ENCODE results near the gene ZNF444.

The ZNF444 gene

GRCh38 chr19:56155124-56155687 lies 14.1 kb downstream of the ZNF444 start:
- Histone ChIP-seq H3K4me1 (ENCODE audit: insufficient read depth, low read length) (peaks cover 16% of the 10 kb centered on the region; the same call in 1 of the 2 replicates), H3K4me3 (ENCODE audit: low read length) (no peak overlapping the region), H3K9me3 (ENCODE audit: insufficient read depth, low read depth, low read length) (no peaks in the 10 kb centered on the region), H3K36me3 (ENCODE audit: insufficient read depth, low read depth, low read length) (peaks cover 46% of the 10 kb centered on the region), H3K27me3 (ENCODE audit: insufficient read depth, low read length) (no peaks in the 10 kb centered on the region), H3K9ac (ENCODE audit: low read depth, low read length) (no peak overlapping the region), H3K27ac (ENCODE audit: low read length) (no peak overlapping the region)

GRCh38 chr19:56156768-56157167 lies 15.7 kb downstream of the ZNF444 start:
- Histone ChIP-seq H3K9ac (ENCODE audit: low read depth, low read length) (no peak overlapping the region), H3K4me3 (ENCODE audit: low read length) (no peak overlapping the region), H3K9me3 (ENCODE audit: insufficient read depth, low read depth, low read length) (no peaks in the 10 kb centered on the region), H3K36me3 (ENCODE audit: insufficient read depth, low read depth, low read length) (peaks cover 46% of the 10 kb centered on the region), H3K4me1 (ENCODE audit: insufficient read depth, low read length) (peaks cover 16% of the 10 kb centered on the region; the same call in 1 of the 2 replicates), H3K27me3 (ENCODE audit: insufficient read depth, low read length) (no peaks in the 10 kb centered on the region), H3K27ac (ENCODE audit: low read length) (no peak overlapping the region)

GRCh38 chr19:56158170-56158757 lies 17.2 kb downstream of the ZNF444 start:
- H3K27me3 ChIP-seq (ENCODE audit: insufficient read depth, low read length), result no peaks in the 10 kb centered on the region
- H3K4me1 ChIP-seq (ENCODE audit: insufficient read depth, low read length), result peaks cover 7% of the 10 kb centered on the region; the same call in 1 of the 2 replicates
- no peak overlapping the region for H3K9ac ChIP-seq (ENCODE audit: low read depth, low read length)
- no peaks in the 10 kb centered on the region for H3K9me3 ChIP-seq (ENCODE audit: insufficient read depth, low read depth, low read length)
- H3K27ac ChIP-seq (ENCODE audit: low read length), result no peak overlapping the region
- H3K4me3 ChIP-seq (ENCODE audit: low read length), result no peak overlapping the region
- peaks cover 46% of the 10 kb centered on the region for H3K36me3 ChIP-seq (ENCODE audit: insufficient read depth, low read depth, low read length)

GRCh38 chr19:56159009-56159559 lies 18.0 kb downstream of the ZNF444 start:
- no peaks in the 10 kb centered on the region for H3K9me3 ChIP-seq (ENCODE audit: insufficient read depth, low read depth, low read length)
- no peaks in the 10 kb centered on the region for H3K4me1 ChIP-seq (ENCODE audit: insufficient read depth, low read length)
- H3K27me3 ChIP-seq (ENCODE audit: insufficient read depth, low read length), result no peaks in the 10 kb centered on the region
- H3K4me3 ChIP-seq (ENCODE audit: low read length), result no peak overlapping the region
- no peak overlapping the region for H3K27ac ChIP-seq (ENCODE audit: low read length)
- peaks cover 43% of the 10 kb centered on the region for H3K36me3 ChIP-seq (ENCODE audit: insufficient read depth, low read depth, low read length)
- no peak overlapping the region for H3K9ac ChIP-seq (ENCODE audit: low read depth, low read length)

GRCh38 chr19:56159622-56160271 lies 18.7 kb downstream of the ZNF444 start:
- H3K36me3 ChIP-seq (ENCODE audit: insufficient read depth, low read depth, low read length), result peaks cover 39% of the 10 kb centered on the region
- H3K4me1 ChIP-seq (ENCODE audit: insufficient read depth, low read length), result no peaks in the 10 kb centered on the region
- no peak overlapping the region for H3K9ac ChIP-seq (ENCODE audit: low read depth, low read length)
- no peak overlapping the region for H3K27ac ChIP-seq (ENCODE audit: low read length)
- no peaks in the 10 kb centered on the region for H3K9me3 ChIP-seq (ENCODE audit: insufficient read depth, low read depth, low read length)
- H3K4me3 ChIP-seq (ENCODE audit: low read length), result no peak overlapping the region
- no peaks in the 10 kb centered on the region for H3K27me3 ChIP-seq (ENCODE audit: insufficient read depth, low read length)

- Histone ChIP-seq H3K9ac (ENCODE audit: low read depth, low read length) (no peak overlapping the region), H3K9me3 (ENCODE audit: insufficient read depth, low read depth, low read length) (no peaks in the 10 kb centered on the region), H3K27me3 (ENCODE audit: insufficient read depth, low read length) (no peaks in the 10 kb centered on the region), H3K27ac (ENCODE audit: low read length) (no peak overlapping the region), H3K4me1 (ENCODE audit: insufficient read depth, low read length) (no peaks in the 10 kb centered on the region), H3K4me3 (ENCODE audit: low read length) (no peak overlapping the region), H3K36me3 (ENCODE audit: insufficient read depth, low read depth, low read length) (peaks cover 23% of the 10 kb centered on the region)
These were observed 20.4 kb downstream of the ZNF444 start for GRCh38 chr19:56161534-56161933.

GRCh38 chr19:56162258-56162657 lies 21.2 kb downstream of the ZNF444 start:
- H3K36me3 ChIP-seq (ENCODE audit: insufficient read depth, low read depth, low read length), result peaks cover 21% of the 10 kb centered on the region
- H3K27me3 ChIP-seq (ENCODE audit: insufficient read depth, low read length), result no peaks in the 10 kb centered on the region
- H3K9ac ChIP-seq (ENCODE audit: low read depth, low read length), result no peak overlapping the region
- no peaks in the 10 kb centered on the region for H3K9me3 ChIP-seq (ENCODE audit: insufficient read depth, low read depth, low read length)
- no peak overlapping the region for H3K27ac ChIP-seq (ENCODE audit: low read length)
- H3K4me1 ChIP-seq (ENCODE audit: insufficient read depth, low read length), result no peaks in the 10 kb centered on the region
- H3K4me3 ChIP-seq (ENCODE audit: low read length), result no peak overlapping the region

- Histone ChIP-seq H3K27me3 (ENCODE audit: insufficient read depth, low read length) (no peaks in the 10 kb centered on the region), H3K4me3 (ENCODE audit: low read length) (no peak overlapping the region), H3K27ac (ENCODE audit: low read length) (no peak overlapping the region), H3K9ac (ENCODE audit: low read depth, low read length) (no peak overlapping the region), H3K36me3 (ENCODE audit: insufficient read depth, low read depth, low read length) (peaks cover 13% of the 10 kb centered on the region), H3K4me1 (ENCODE audit: insufficient read depth, low read length) (no peaks in the 10 kb centered on the region), H3K9me3 (ENCODE audit: insufficient read depth, low read depth, low read length) (no peaks in the 10 kb centered on the region)
These were observed 22.0 kb downstream of the ZNF444 start for GRCh38 chr19:56163097-56163496.

- Histone ChIP-seq H3K27me3 (ENCODE audit: insufficient read depth, low read length) (no peaks in the 10 kb centered on the region), H3K36me3 (ENCODE audit: insufficient read depth, low read depth, low read length) (no peaks in the 10 kb centered on the region), H3K9ac (ENCODE audit: low read depth, low read length) (no peak overlapping the region)
These were observed 26.0 kb downstream of the ZNF444 start for GRCh38 chr19:56167064-56167578.

GRCh38 chr19:56170261-56170660 lies 29.2 kb downstream of the ZNF444 start:
- H3K36me3 ChIP-seq (ENCODE audit: insufficient read depth, low read depth, low read length), result no peaks in the 10 kb centered on the region
- H3K27me3 ChIP-seq (ENCODE audit: insufficient read depth, low read length), result no peaks in the 10 kb centered on the region; the same call in 1 of the 2 replicates
- H3K4me1 ChIP-seq (ENCODE audit: insufficient read depth, low read length), result no peaks in the 10 kb centered on the region
- H3K9me3 ChIP-seq (ENCODE audit: insufficient read depth, low read depth, low read length), result no peaks in the 10 kb centered on the region
- H3K4me3 ChIP-seq (ENCODE audit: low read length), result no peak overlapping the region
- no peak overlapping the region for H3K9ac ChIP-seq (ENCODE audit: low read depth, low read length)
- no peak overlapping the region for H3K27ac ChIP-seq (ENCODE audit: low read length)

More at GRCh38 chr19:56167064-56167578, 26.0 kb downstream of the ZNF444 start:
- H3K4me3 ChIP-seq (ENCODE audit: low read length), result no peak overlapping the region
- H3K4me1 ChIP-seq (ENCODE audit: insufficient read depth, low read length), result no peaks in the 10 kb centered on the region
- H3K27ac ChIP-seq (ENCODE audit: low read length), result no peak overlapping the region
- no peaks in the 10 kb centered on the region for H3K9me3 ChIP-seq (ENCODE audit: insufficient read depth, low read depth, low read length)

- H3K9ac ChIP-seq (ENCODE audit: low read depth, low read length), result no peak overlapping the region
- no peaks in the 10 kb centered on the region for H3K36me3 ChIP-seq (ENCODE audit: insufficient read depth, low read depth, low read length)
- no peak overlapping the region for H3K27ac ChIP-seq (ENCODE audit: low read length)
- H3K27me3 ChIP-seq (ENCODE audit: insufficient read depth, low read length), result no peaks in the 10 kb centered on the region; the same call in 1 of the 2 replicates
- H3K4me3 ChIP-seq (ENCODE audit: low read length), result no peak overlapping the region
- no peaks in the 10 kb centered on the region for H3K9me3 ChIP-seq (ENCODE audit: insufficient read depth, low read depth, low read length)
- no peaks in the 10 kb centered on the region for H3K4me1 ChIP-seq (ENCODE audit: insufficient read depth, low read length)
These were observed 33.0 kb downstream of the ZNF444 start for GRCh38 chr19:56174086-56174485.
